Liver (tissue), 9 donors: ENCODE measurements around the gene MED27. TPM values are rescaled to one million over a fixed set of nuclear protein-coding genes. Genes with fewer than 3 reads are reported as not detected.

ENCODE experiments used
- DNase-seq: peaks from one replicate; pipeline ENCODE4 v3.0.0-alpha.2; 2017; ENCODE audit warnings: low spot score
- H3K27ac ChIP-seq, 2 donors: one replicate each; pipeline ENCODE4 v1.7.0; 2013; ENCODE audit warnings: inconsistent platforms in 2 of 2, low read length in 2 of 2, control low read depth in 1 of 2, low read depth in 1 of 2, mild to moderate bottlenecking in 1 of 2
- H3K27me3 ChIP-seq, 4 donors: one replicate each; pipeline versions ENCODE4 v1.6.1 to v1.7.0; 2013; ENCODE audit warnings: low read length in 3 of 4, inconsistent platforms in 1 of 4, mild to moderate bottlenecking in 1 of 4, moderate library complexity in 1 of 4; ENCODE audit not compliant: control insufficient read depth in 4 of 4, insufficient read depth in 4 of 4
- H3K36me3 ChIP-seq, 4 donors: one replicate each; pipeline versions ENCODE4 v1.6.1 to v1.7.0; 2013; ENCODE audit warnings: low read length in 3 of 4, mild to moderate bottlenecking in 3 of 4, low read depth in 1 of 4, moderate library complexity in 1 of 4; ENCODE audit not compliant: control insufficient read depth in 4 of 4, insufficient read depth in 3 of 4
- H3K4me1 ChIP-seq, 4 donors: one replicate each; pipeline versions ENCODE4 v1.6.1 to v1.7.0; 2013; ENCODE audit warnings: low read length in 3 of 4, mild to moderate bottlenecking in 3 of 4, moderate library complexity in 1 of 4; ENCODE audit not compliant: control insufficient read depth in 4 of 4, insufficient read depth in 4 of 4
- H3K4me3 ChIP-seq, 3 donors: one replicate each; pipeline versions ENCODE4 v1.6.1 to v1.7.0; 2013; ENCODE audit warnings: low read length in 3 of 3, control low read depth in 1 of 3, low read depth in 1 of 3, mild to moderate bottlenecking in 1 of 3
- H3K9ac ChIP-seq, 2 donors: one replicate each; pipeline ENCODE4 v1.7.0; 2013; ENCODE audit warnings: low read length in 2 of 2, mild to moderate bottlenecking in 2 of 2, moderate library complexity in 2 of 2, control low read depth in 1 of 2, low read depth in 1 of 2
- H3K9me3 ChIP-seq, 4 donors: one replicate each; pipeline versions ENCODE4 v1.6.1 to v1.7.0; 2013; ENCODE audit warnings: low read length in 3 of 4; ENCODE audit not compliant: control insufficient read depth in 4 of 4
- ATF3 ChIP-seq: IDR thresholded peaks from 2 replicates; pipeline ENCODE4 v1.6.1; 2016; ENCODE audit warnings: antibody characterized with exemption
- EGR1 ChIP-seq, 2 donors: IDR thresholded peaks; 2 replicates each; pipeline ENCODE4 v1.6.1; 2016 to 2018; ENCODE audit warnings: antibody characterized with exemption in 2 of 2, low read depth in 2 of 2
- FOXA1 ChIP-seq: IDR thresholded peaks from 2 replicates; pipeline ENCODE4 v1.6.1; 2016; ENCODE audit warnings: antibody characterized with exemption
- GABPA ChIP-seq, 2 donors: IDR thresholded peaks in 1 of 2; conservative IDR thresholded peaks in 1 of 2; 2 replicates each; pipeline ENCODE4 v1.6.1; 2016; ENCODE audit warnings: antibody characterized with exemption in 2 of 2, mild to moderate bottlenecking in 1 of 2, moderate library complexity in 1 of 2
- HNF4A ChIP-seq, 2 donors: conservative IDR thresholded peaks; 2 replicates each; pipeline ENCODE4 v1.6.1; 2016; ENCODE audit warnings: antibody characterized with exemption in 2 of 2, mild to moderate bottlenecking in 2 of 2
- HNF4G ChIP-seq: IDR thresholded peaks from 2 replicates; pipeline ENCODE4 v1.6.1; 2016; ENCODE audit warnings: antibody characterized with exemption
- JUND ChIP-seq, 2 donors: IDR thresholded peaks; 2 replicates each; pipeline ENCODE4 v1.6.1; 2016; ENCODE audit warnings: antibody characterized with exemption in 2 of 2
- MAX ChIP-seq: IDR thresholded peaks from 2 replicates; pipeline ENCODE4 v1.6.1; 2016; ENCODE audit warnings: antibody characterized with exemption
- RAD21 ChIP-seq, 2 donors: IDR thresholded peaks; 2 replicates each; pipeline ENCODE4 v1.6.1; 2016; ENCODE audit warnings: antibody characterized with exemption in 2 of 2, mild to moderate bottlenecking in 2 of 2
- RXRA ChIP-seq, 2 donors: IDR thresholded peaks; 2 replicates each; pipeline ENCODE4 v1.6.1; 2017 to 2018; ENCODE audit warnings: antibody characterized with exemption in 2 of 2, mild to moderate bottlenecking in 1 of 2
- SP1 ChIP-seq: IDR thresholded peaks from 2 replicates; pipeline ENCODE4 v1.6.1; 2018; ENCODE audit warnings: antibody characterized with exemption, mild to moderate bottlenecking
- TAF1 ChIP-seq: conservative IDR thresholded peaks from 2 replicates; pipeline ENCODE4 v1.6.1; 2016; ENCODE audit warnings: antibody characterized with exemption, mild to moderate bottlenecking
- YY1 ChIP-seq: IDR thresholded peaks from 2 replicates; pipeline ENCODE4 v1.6.1; 2016; ENCODE audit warnings: antibody characterized with exemption, mild to moderate bottlenecking
- ZBTB33 ChIP-seq: IDR thresholded peaks from 2 replicates; pipeline ENCODE4 v1.6.1; 2016; ENCODE audit warnings: antibody characterized with exemption
- WGBS: extraction: QIAGEN DNeasy Blood & Tissue Kit; methylation state at CpG from one replicate; pipeline ENCODE4 v1.1.7; 2013; 5-methylcytosine and 5-hydroxymethylcytosine counted together
- polyA plus RNA-seq, 2 donors: library from polyadenylated mRNA; stranded (reverse) in 1 of 2; unstranded in 1 of 2; fragments of 200-250 nt in 1 of 2; fragments of >200 nt in 1 of 2; fragmentation: Nextera tagmentation in 1 of 2; extraction: Ambion mirVana in 1 of 2; gene quantifications; one replicate each; pipeline versions ENCODE4 v1.2.1 to v1.2.3, GENCODE V29; 2013 to 2015
- total RNA-seq, 2 donors: library from RNA; depleted of rRNA; stranded (reverse); fragments of >200 nt; gene quantifications; one replicate each; pipeline ENCODE4 v1.2.3, GENCODE V29; 2014
- TF ChIP-seq, protein P1 (sequence below): IDR thresholded peaks from 2 replicates; pipeline ENCODE4 v1.6.1; 2016; ENCODE audit warnings: antibody characterized with exemption, mild to moderate bottlenecking
- TF ChIP-seq, protein P2 (sequence below): fragments of 150-350 bp; IDR thresholded peaks from 2 replicates; pipeline ENCODE4 v1.5.1; 2017; ENCODE audit warnings: improper control_type of control experiment, low read depth, low read length; ENCODE audit not compliant: missing input control
- donor health status: healthy.
- donor health status: healthy.
- donor health status: healthy.
- donor health status: healthy.
- donor health status: healthy.

Gene MED27
- total and polyA plus RNA-seq, 4 donors, result 4.6 to 7.9 (median 5.5) TPM

DNA sequence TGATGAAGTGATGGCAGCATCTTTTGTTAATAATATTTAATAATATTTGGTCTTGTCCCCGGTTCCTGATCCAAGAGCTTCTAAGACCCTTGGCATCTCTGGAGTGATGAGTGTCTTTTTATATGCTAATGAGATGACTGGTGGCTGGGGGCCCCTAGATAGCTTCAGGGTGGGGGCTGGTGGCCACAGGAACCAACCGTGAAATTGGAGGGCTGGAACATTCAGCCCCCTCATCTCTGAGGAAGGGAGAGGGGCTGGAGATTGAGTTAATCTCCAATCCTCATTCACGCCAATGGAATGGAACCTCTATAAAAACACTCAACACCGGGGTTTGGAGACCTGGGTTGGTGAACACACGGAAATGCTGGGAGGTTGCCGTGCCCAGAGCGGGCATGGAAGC, 261.6 kb downstream of the MED27 start:
- TF ChIP-seq YY1, result no peak
- no peak for TF ChIP-seq RAD21 (IDR thresholded peaks at IDR 0.05)
- TF ChIP-seq, protein P1, sequence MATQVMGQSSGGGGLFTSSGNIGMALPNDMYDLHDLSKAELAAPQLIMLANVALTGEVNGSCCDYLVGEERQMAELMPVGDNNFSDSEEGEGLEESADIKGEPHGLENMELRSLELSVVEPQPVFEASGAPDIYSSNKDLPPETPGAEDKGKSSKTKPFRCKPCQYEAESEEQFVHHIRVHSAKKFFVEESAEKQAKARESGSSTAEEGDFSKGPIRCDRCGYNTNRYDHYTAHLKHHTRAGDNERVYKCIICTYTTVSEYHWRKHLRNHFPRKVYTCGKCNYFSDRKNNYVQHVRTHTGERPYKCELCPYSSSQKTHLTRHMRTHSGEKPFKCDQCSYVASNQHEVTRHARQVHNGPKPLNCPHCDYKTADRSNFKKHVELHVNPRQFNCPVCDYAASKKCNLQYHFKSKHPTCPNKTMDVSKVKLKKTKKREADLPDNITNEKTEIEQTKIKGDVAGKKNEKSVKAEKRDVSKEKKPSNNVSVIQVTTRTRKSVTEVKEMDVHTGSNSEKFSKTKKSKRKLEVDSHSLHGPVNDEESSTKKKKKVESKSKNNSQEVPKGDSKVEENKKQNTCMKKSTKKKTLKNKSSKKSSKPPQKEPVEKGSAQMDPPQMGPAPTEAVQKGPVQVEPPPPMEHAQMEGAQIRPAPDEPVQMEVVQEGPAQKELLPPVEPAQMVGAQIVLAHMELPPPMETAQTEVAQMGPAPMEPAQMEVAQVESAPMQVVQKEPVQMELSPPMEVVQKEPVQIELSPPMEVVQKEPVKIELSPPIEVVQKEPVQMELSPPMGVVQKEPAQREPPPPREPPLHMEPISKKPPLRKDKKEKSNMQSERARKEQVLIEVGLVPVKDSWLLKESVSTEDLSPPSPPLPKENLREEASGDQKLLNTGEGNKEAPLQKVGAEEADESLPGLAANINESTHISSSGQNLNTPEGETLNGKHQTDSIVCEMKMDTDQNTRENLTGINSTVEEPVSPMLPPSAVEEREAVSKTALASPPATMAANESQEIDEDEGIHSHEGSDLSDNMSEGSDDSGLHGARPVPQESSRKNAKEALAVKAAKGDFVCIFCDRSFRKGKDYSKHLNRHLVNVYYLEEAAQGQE, result no peak
- TF ChIP-seq MAX, result no peak
- TF ChIP-seq HNF4G, result no peak
- no peak for TF ChIP-seq GABPA (IDR thresholded peaks at IDR 0.05 in 1 of 2, conservative IDR thresholded peaks at IDR 0.05 in 1 of 2)
- TF ChIP-seq SP1, result no peak
- no peak for TF ChIP-seq JUND (IDR thresholded peaks at IDR 0.05)
- TF ChIP-seq RXRA (IDR thresholded peaks at IDR 0.05), result no peak
- Histone ChIP-seq H3K9me3 (no peaks in the 10 kb centered on the region), H3K4me1 (no peaks in the 10 kb centered on the region), H3K27ac (no peak overlapping the region), H3K36me3 (no peaks in the 10 kb centered on the region), H3K4me3 (no peak overlapping the region), H3K9ac (no peak overlapping the region), H3K27me3 (peaks cover 0 to 10% (median under 1%) of the 10 kb centered on the region in 4 donors)
- DNase-seq, result no peak
- 75% methylated on average over 7 of the region's 7 CpGs for WGBS

- Histone ChIP-seq H3K9me3 (no peaks in the 10 kb centered on the region), H3K4me3 (no peak overlapping the region), H3K27ac (no peak overlapping the region), H3K36me3 (no peaks in the 10 kb centered on the region), H3K9ac (no peak overlapping the region), H3K27me3 (peaks cover 0 to 6% (median 1%) of the 10 kb centered on the region in 4 donors), H3K4me1 (no peaks in the 10 kb centered on the region)
- DNase-seq, result no peak
- TF ChIP-seq SP1 (no peak), YY1 (no peak), FOXA1 (no peak), HNF4G (no peak), ATF3 (no peak), ZBTB33 (no peak), MAX (no peak), JUND (IDR thresholded peaks at IDR 0.05) (no peak), TAF1 (no peak), HNF4A (conservative IDR thresholded peaks at IDR 0.05) (no peak), EGR1 (IDR thresholded peaks at IDR 0.05; ENCODE audit: low read depth in 2 of 2) (no peak)
- TF ChIP-seq, protein P2, sequence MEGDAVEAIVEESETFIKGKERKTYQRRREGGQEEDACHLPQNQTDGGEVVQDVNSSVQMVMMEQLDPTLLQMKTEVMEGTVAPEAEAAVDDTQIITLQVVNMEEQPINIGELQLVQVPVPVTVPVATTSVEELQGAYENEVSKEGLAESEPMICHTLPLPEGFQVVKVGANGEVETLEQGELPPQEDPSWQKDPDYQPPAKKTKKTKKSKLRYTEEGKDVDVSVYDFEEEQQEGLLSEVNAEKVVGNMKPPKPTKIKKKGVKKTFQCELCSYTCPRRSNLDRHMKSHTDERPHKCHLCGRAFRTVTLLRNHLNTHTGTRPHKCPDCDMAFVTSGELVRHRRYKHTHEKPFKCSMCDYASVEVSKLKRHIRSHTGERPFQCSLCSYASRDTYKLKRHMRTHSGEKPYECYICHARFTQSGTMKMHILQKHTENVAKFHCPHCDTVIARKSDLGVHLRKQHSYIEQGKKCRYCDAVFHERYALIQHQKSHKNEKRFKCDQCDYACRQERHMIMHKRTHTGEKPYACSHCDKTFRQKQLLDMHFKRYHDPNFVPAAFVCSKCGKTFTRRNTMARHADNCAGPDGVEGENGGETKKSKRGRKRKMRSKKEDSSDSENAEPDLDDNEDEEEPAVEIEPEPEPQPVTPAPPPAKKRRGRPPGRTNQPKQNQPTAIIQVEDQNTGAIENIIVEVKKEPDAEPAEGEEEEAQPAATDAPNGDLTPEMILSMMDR, result no peak
- TF ChIP-seq, protein P1, result no peak
- WGBS, result 58% methylated on average over 9 of the region's 9 CpGs
Measured at GRCh38 chr9:131817627-131818026, 262.0 kb downstream of the MED27 start.
